Activated T-helper 1 cell treated with anti-CD3 and anti-CD28 coated beads, Interleukin-12 subunit alpha, Interleukin-12 subunit beta, Interleukin-2, Interleukin-4 antibody, amounts not matched to agents 30 ng/mL and 10 ng/mL and 1 ng/mL, durations not matched to agents 14 hours and 24 hours and 36 hours (primary cell): Measurements from ENCODE around the gene LGR5. TPM values are rescaled to one million over a fixed set of nuclear protein-coding genes. Genes with fewer than 3 reads are reported as not detected.
"Not testable (repeated sequence)": the region's sequence is repeated elsewhere in the genome, so short reads cannot be mapped to it uniquely, and the experiment has no call there.

ENCODE experiments used
- DNase-seq: peaks from one replicate; pipeline ENCODE4 v3.0.0; 2021; ENCODE audit warnings: low spot score
- H3K27ac Mint-ChIP-seq: one replicate; pipeline ENCODE4 v1.8.0; 2021; ENCODE audit warnings: mild to moderate bottlenecking, mixed read lengths
- H3K27me3 Mint-ChIP-seq: one replicate; pipeline ENCODE4 v1.8.0; 2022; ENCODE audit warnings: mild to moderate bottlenecking, moderate library complexity, mixed read lengths; ENCODE audit not compliant: insufficient read depth
- H3K36me3 Mint-ChIP-seq: one replicate; pipeline ENCODE4 v1.8.0; 2021; ENCODE audit warnings: low read depth, mixed read lengths
- H3K4me1 Mint-ChIP-seq: one replicate; pipeline ENCODE4 v1.8.0; 2021; ENCODE audit warnings: low read depth, mixed read lengths
- H3K4me3 Mint-ChIP-seq: one replicate; pipeline ENCODE4 v1.8.0; 2021; ENCODE audit warnings: mild to moderate bottlenecking, moderate library complexity, mixed read lengths
- H3K9me3 Mint-ChIP-seq: one replicate; pipeline ENCODE4 v1.8.0; 2021; ENCODE audit warnings: mixed read lengths
- intact Hi-C: fragments of 100-400 bp; cut with micrococcal nuclease; formaldehyde crosslinking; loops from one replicate; pipeline ENCODE4 v1.15.1; 2024
- total RNA-seq: library from RNA; stranded (reverse); gene quantifications from 2 replicates; pipeline ENCODE4 v1.2.3, GENCODE V29; 2022

Gene LGR5
- total RNA-seq, 1 donor from 2014 or later, result not detected

DNA sequence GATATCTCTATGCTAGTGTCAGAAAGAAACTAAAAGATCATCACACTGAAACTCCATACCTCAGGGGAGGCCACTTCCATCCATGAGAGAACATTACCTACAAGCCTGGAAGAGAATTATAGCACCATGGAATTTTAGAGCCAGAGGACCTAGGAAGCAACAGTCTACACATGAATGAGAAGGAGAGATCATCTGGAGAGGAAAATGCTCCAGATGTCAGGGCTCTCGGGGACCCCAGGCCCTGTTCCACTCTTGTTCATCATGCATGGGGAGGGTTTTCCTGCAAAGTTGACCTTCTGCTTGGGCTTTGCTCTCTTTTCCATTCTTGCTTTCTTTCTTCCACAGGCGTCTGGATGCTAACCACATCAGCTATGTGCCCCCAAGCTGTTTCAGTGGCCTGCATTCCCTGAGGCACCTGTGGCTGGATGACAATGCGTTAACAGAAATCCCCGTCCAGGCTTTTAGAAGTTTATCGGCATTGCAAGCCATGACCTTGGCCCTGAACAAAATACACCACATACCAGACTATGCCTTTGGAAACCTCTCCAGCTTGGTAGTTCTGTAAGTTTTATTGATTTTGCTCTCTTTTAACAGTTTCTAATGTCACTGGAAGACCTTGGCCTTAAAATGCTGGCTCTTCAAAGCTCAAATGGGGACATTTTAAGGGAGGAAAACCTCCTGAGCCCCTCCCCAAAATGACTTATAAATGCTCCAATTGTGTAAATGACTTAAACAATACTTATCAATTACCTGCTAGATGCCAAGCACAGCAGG, 113.3 kb downstream of the LGR5 start:
- Mint-ChIP-seq H3K4me3 (no peak overlapping the region), H3K9me3 (no peaks in the 10 kb centered on the region), H3K27ac (no peak overlapping the region), H3K36me3 (no peaks in the 10 kb centered on the region), H3K27me3 (peaks cover 7% of the 10 kb centered on the region), H3K4me1 (no peaks in the 10 kb centered on the region)
- intact Hi-C loops, result no loop called here
- DNase-seq, result no peak

DNA sequence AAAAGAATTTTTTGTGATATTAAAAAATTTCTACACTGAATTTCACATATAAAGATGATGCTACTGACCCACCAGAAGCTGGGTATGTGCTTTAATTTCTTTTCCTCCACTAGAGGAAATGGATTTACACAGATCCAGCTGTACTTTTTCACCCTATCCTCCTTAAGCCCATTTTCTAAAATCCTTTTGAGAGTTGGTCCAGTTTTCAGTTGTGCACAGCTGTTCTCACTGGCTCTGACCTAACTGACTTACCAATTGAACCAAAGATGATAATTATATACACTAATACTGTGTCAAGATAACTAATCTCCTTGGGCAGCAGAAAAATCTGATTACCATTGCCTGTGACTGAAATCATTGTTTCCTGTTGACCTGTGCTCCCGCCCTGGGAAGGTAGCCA, 115.6 kb downstream of the LGR5 start:
- Mint-ChIP-seq H3K27ac (no peak overlapping the region), H3K4me1 (no peaks in the 10 kb centered on the region), H3K4me3 (no peak overlapping the region), H3K36me3 (no peaks in the 10 kb centered on the region), H3K27me3 (peaks cover 2% of the 10 kb centered on the region), H3K9me3 (no peaks in the 10 kb centered on the region)
- intact Hi-C loops, result no loop called here
- DNase-seq, result no peak

DNA sequence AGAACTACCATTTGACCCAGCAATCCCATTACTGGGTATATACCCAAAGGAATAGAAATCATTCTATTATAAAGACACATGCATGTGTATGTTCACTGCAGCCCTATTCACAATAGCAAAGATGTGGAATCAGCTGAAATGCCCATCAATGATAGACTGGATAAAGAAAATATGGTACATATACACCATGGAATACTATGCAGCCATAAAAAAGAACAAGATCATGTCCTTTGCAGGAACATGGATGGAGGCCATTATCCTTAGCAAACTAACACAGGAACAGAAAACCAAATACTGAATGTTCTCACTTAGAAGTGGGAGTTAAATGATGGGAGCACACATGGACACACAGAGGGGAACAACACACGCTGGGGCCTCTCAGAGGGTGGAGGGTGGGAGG, 116.2 kb downstream of the LGR5 start:
- H3K9me3 Mint-ChIP-seq, H3K27ac Mint-ChIP-seq, H3K4me1 Mint-ChIP-seq, H3K27me3 Mint-ChIP-seq, H3K4me3 Mint-ChIP-seq, H3K36me3 Mint-ChIP-seq, DNase-seq, intact Hi-C loops: not testable (repeated sequence)

DNA sequence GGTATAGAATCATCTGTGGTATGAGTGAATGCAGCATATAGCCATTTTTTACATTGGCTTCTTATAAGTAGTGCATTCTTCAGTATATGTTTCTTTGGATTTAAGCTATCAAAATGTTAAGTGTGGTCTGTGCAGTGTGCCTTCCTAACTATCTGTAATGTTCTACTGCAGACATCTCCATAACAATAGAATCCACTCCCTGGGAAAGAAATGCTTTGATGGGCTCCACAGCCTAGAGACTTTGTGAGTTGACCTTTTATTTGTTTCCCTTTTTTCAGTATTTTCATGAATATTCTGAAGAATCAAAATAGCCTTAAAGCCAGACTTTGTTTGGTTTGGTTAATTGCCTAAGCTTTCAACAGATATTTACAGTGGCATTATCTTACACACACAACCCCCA, 116.8 kb downstream of the LGR5 start:
- H3K27me3 Mint-ChIP-seq, result peaks cover 3% of the 10 kb centered on the region
- H3K4me1 Mint-ChIP-seq, result no peaks in the 10 kb centered on the region
- no peak overlapping the region for H3K27ac Mint-ChIP-seq
- H3K9me3 Mint-ChIP-seq, result no peaks in the 10 kb centered on the region
- H3K4me3 Mint-ChIP-seq, result no peak overlapping the region
- intact Hi-C loops, result no loop called here
- no peak for DNase-seq
- no peaks in the 10 kb centered on the region for H3K36me3 Mint-ChIP-seq

DNA sequence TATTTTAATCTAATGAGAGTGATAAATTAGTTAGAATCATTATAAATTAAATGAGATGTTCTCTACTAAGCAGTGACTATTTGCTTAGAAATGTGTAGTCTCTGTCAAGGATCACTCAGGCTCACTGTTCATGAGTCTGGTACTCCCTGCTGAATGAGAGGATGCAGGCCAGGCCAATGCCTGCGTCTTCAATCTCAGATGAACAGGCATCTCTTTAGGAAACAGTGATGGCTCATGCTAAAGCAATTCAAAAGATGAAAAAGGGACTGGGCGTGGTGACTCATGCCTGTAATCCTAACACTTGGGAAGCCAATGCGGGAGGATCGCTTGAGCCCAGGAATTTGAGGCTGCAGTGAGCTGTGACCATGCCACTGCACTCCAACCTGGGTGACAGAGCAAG, 117.3 kb downstream of the LGR5 start:
- Mint-ChIP-seq H3K4me1 (no peaks in the 10 kb centered on the region), H3K27ac (no peak overlapping the region), H3K9me3 (no peaks in the 10 kb centered on the region), H3K36me3 (no peaks in the 10 kb centered on the region), H3K27me3 (peaks cover 4% of the 10 kb centered on the region), H3K4me3 (no peak overlapping the region)
- intact Hi-C loops, result no loop called here
- no peak for DNase-seq

DNA sequence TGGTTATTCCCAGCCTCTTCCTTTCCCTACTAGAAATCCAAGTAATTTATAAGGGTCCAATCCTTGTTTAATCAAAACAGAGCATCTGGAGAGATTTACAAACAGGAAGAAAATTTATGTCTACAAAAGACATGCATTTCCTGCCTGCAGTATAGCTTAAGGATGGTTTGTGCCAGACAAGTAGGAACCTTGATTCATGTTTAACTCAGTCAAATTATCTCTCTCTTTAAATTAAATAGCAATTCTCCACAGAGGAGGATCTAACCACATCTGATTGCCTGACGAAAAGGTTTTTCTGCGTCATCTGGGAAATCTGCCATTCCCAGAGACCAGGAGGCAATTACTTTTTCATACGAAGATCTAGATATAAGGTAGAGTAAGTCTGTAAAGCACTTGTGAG, 118.8 kb downstream of the LGR5 start:
- Mint-ChIP-seq H3K36me3 (no peaks in the 10 kb centered on the region), H3K4me1 (no peaks in the 10 kb centered on the region), H3K27ac (no peak overlapping the region), H3K4me3 (no peak overlapping the region), H3K27me3 (peaks cover 5% of the 10 kb centered on the region), H3K9me3 (no peaks in the 10 kb centered on the region)
- intact Hi-C loops, result no loop called here
- no peak for DNase-seq

DNA sequence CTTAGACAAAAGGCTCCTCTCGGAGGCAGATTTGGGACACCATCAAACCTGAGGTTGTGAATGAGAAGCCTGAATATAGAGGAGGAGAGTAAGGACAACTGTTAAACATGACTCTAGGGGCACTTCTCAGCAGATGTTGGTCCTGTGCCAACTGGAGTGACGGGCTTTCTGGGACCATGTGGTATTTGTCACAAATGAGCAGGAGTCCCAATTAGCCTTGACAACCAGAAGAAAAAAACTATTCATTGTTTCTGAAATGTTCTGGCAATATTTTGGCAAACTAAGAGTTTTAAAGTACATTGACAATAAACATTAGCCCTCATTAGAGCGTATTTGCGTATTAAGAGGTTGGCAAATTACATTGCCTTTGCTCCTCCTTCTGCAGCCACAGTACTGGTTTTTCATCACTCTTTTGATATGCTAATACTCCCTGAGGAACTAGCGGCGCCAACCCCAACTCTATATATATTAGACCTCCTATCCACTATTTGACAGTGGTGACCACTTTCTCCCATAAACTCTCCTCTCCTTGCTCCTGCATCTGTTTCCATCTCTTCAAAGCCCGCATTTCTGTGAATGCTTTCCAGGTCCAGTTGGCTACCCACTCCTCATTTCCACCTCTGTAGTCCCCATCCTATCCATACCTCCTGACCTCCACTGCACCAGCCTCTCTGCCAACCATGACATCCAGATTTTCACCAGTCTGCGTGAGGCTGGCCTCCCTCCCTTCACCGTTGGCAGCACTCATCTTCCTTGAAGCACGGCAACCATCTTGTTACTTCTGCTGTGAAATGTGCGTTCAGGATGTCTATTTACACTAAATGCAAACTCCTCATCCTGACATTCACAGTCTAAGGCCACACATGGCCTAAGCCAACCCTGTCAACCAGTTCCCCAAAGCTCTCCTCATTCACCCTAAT, 123.3 kb downstream of the LGR5 start:
- no peaks in the 10 kb centered on the region for H3K36me3 Mint-ChIP-seq
- no peaks in the 10 kb centered on the region for H3K9me3 Mint-ChIP-seq

DNA sequence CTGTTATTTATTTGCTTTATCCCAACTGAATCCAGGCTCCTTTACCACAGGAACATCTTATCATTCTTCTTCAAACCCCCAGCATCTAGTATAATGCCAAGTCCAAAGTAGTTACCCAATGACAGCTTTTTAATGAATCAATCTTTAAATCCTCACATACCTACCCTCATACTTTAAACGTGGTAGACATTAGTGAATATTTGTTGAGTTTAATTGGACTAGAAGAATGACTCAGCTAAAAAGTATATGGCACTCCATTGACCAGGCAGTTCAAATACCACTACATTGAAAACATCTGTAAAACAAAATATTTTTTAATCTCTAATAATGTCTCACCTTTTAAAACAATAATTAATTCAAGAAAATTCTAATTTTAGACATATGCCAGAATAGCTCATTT, 125.9 kb downstream of the LGR5 start:
- Mint-ChIP-seq H3K4me3 (no peak overlapping the region), H3K36me3 (no peaks in the 10 kb centered on the region), H3K4me1 (no peaks in the 10 kb centered on the region), H3K27ac (no peak overlapping the region), H3K27me3 (peaks cover 7% of the 10 kb centered on the region), H3K9me3 (no peaks in the 10 kb centered on the region)
- intact Hi-C loops, result no loop called here
- DNase-seq, result no peak

More for the DNA sequence above, 123.3 kb downstream of the LGR5 start:
- intact Hi-C loops, result no loop called here
- Mint-ChIP-seq H3K4me3 (no peak overlapping the region), H3K4me1 (no peaks in the 10 kb centered on the region), H3K27me3 (peaks cover 3% of the 10 kb centered on the region), H3K27ac (no peak overlapping the region)
- DNase-seq, result no peak

DNA sequence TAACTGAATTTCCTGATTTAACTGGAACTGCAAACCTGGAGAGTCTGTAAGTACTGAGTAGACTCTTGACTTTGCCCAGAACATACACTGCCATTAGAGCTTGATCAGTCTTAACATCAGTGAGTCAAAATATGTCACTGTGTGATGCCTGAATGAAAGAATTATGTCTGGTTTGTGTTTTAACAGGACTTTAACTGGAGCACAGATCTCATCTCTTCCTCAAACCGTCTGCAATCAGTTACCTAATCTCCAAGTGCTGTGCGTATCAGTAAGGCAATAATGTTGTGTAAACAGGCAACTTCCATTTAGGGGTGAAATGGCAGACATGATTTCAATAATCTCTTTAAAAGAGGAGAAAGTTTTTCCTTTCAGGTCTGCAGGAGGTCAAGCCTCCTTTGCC, 127.1 kb downstream of the LGR5 start:
- H3K4me3 Mint-ChIP-seq, result no peak overlapping the region
- H3K9me3 Mint-ChIP-seq, result no peaks in the 10 kb centered on the region
- no peak overlapping the region for H3K27ac Mint-ChIP-seq
- no peaks in the 10 kb centered on the region for H3K36me3 Mint-ChIP-seq
- H3K27me3 Mint-ChIP-seq, result peaks cover 9% of the 10 kb centered on the region
- no peak for DNase-seq
- intact Hi-C loops, result no loop called here
- no peaks in the 10 kb centered on the region for H3K4me1 Mint-ChIP-seq

DNA sequence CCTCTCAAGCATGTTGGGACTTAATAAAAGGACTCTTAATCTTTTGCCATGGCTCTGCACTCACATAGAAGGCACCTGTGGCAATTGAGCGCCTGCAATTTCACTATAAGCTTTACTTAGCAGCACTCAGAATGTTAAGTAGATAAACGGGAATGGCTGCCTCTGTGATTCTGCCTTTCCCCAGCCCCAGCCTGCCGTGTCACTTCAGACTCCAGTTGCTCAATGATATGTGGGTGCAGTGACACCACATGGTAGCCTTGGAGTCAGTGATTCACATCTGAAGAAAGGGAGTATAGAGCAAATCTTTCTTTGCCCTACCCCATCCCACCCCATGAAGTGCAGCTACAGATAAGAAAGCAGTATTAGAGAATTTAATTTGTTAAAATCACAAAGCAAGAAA, 127.9 kb downstream of the LGR5 start:
- Mint-ChIP-seq H3K9me3 (no peaks in the 10 kb centered on the region), H3K27ac (no peak overlapping the region), H3K4me1 (no peaks in the 10 kb centered on the region), H3K27me3 (peaks cover 9% of the 10 kb centered on the region), H3K36me3 (no peaks in the 10 kb centered on the region), H3K4me3 (no peak overlapping the region)
- intact Hi-C loops, result no loop called here
- DNase-seq, result no peak

DNA sequence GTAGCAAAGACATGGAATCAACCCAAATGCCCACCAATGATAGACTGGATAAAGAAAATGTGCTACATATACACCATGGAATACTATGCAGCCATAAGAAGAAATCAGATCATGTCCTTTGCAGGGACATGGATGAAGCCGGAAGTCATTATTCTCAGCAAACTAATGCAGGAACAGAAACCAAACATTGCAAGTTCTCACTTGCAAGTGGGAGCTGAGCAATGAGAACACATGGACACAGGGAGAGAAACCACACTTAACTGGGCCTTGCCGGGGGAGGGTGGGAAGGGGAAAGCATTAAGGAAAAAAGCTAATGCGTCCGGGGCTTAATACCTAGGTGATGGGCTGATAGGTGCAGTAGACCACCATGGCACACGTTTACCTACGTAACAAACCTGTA, 130.3 kb downstream of the LGR5 start:
- intact Hi-C loops, H3K4me1 Mint-ChIP-seq, DNase-seq, H3K36me3 Mint-ChIP-seq, H3K9me3 Mint-ChIP-seq, H3K27ac Mint-ChIP-seq, H3K4me3 Mint-ChIP-seq: not testable (repeated sequence)
- H3K27me3 Mint-ChIP-seq, result peaks cover 11% of the 10 kb centered on the region

DNA sequence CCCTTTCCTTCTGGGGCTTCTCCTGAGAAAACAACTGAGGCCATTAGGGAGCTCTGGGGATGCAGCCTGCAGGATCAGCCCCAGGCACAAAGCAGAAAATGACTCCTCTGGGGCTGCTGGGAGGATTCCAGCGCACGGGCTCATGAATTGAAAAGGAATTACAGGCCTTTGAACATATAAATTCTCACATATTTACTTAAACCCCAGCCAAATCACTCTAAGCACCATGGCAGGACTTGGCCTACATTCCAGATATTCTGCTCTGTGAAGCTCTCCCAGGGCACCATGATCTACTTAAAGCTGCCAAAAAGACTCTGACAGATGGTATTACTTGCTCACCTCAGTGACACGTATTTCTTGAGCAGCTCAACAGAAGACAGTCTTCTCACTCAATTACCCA, 136.9 kb downstream of the LGR5 start:
- no peaks in the 10 kb centered on the region for H3K9me3 Mint-ChIP-seq
- DNase-seq, result no peak
- H3K27ac Mint-ChIP-seq, result no peak overlapping the region
- no peaks in the 10 kb centered on the region for H3K36me3 Mint-ChIP-seq
- H3K4me3 Mint-ChIP-seq, result no peak overlapping the region
- intact Hi-C loops, result no loop called here
- H3K27me3 Mint-ChIP-seq, result peaks cover 10% of the 10 kb centered on the region
- peaks cover 4% of the 10 kb centered on the region for H3K4me1 Mint-ChIP-seq

DNA sequence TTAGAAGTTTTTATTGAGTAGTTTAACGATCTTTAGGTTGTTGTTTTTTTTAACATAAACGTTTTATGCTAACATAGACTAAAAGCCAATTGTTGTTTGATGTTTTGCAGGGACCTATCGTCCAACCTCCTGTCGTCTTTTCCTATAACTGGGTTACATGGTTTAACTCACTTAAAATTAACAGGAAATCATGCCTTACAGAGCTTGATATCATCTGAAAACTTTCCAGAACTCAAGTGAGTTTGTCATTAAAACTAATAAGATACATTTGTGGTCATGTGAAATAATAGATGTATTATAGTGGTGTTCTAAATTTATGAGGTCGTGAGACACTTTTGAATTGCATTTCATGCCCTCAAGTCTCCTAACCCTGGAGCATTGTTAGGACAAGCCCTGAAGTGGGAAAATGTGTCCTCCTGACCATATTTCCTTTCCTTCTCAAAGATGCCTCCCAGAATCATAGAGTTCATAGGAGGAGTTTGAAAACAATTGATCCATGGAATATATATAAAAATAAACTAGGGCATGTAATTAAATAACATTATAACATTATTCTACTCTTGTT, 139.2 kb downstream of the LGR5 start:
- Mint-ChIP-seq H3K27me3 (peaks cover 10% of the 10 kb centered on the region), H3K36me3 (no peaks in the 10 kb centered on the region), H3K4me1 (no peaks in the 10 kb centered on the region), H3K9me3 (no peaks in the 10 kb centered on the region), H3K27ac (no peak overlapping the region), H3K4me3 (no peak overlapping the region)
- no peak for DNase-seq
- intact Hi-C loops, result no loop called here
